HG03378 (cell line): Measurements from ENCODE around the gene RPS6KL1.

ENCODE experiments used
- ATAC-seq: cut with Tn5 transposase; IDR thresholded peaks from one replicate; pipeline ENCODE4 v1.9.1; 2021; ENCODE audit warnings: mild to moderate bottlenecking, moderate library complexity; ENCODE audit not compliant: unreplicated experiment

RPS6KL1 gene, protein sequence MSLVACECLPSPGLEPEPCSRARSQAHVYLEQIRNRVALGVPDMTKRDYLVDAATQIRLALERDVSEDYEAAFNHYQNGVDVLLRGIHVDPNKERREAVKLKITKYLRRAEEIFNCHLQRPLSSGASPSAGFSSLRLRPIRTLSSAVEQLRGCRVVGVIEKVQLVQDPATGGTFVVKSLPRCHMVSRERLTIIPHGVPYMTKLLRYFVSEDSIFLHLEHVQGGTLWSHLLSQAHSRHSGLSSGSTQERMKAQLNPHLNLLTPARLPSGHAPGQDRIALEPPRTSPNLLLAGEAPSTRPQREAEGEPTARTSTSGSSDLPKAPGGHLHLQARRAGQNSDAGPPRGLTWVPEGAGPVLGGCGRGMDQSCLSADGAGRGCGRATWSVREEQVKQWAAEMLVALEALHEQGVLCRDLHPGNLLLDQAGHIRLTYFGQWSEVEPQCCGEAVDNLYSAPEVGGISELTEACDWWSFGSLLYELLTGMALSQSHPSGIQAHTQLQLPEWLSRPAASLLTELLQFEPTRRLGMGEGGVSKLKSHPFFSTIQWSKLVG

DNA sequence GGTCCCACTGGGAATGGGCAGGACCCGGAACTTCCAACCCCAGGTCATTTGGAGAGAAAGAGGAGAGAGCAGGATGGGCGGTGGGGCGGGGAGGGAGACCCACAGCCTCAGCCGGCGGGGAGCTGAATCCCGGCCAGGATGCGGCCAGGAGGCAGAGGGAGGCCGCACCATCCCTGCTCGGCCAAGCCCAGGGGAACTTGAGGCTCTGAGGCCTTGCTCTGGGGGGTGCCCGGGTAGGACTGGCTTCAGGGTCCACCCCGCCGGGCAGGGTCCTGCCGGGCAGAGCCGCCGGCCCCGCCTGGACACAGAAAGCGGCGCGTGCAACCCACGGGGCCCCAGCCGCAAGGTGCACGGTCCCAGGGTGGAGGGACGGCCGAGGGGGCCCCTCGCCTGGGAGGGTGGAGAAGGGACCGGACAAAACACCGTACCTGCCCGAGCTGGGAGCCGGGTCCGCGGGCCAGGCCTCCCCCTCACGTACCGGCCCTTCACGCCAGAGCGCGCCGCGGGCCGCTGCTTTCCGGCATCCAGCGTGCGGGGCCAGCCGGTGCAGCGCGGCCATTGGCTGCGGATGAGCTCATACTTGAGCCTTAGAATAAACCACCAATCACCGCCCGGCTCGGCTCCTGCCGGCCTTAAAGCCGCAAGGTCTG is at the start of gene RPS6KL1:
TSS of gene RPS6KL1 (minus strand) at position 509 of the 650 bp plus-strand sequence. CDS start 1,719 bp downstream, outside the sequence.
- peak; percentile 74 for ATAC-seq

DNA sequence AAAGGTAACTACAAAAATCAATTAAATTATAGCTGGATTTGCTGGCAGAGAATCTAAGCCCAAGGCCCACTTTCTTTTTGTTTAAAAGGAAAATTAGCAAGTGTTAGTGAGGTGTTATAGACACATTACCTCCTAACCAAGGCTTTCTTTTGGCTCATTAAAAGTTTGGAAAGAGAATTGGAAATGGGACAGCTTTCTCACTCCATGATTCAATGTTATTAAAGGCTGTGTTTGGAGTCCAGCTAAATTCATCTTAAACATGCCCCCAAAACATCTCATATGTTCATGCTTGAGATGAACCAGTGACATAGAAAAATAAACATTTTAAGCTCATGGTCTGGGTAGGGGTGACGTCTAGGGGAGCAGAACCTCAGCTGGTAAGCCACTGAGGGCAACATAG is 45.8 kb upstream of the RPS6KL1 start:
- no peak for ATAC-seq

DNA sequence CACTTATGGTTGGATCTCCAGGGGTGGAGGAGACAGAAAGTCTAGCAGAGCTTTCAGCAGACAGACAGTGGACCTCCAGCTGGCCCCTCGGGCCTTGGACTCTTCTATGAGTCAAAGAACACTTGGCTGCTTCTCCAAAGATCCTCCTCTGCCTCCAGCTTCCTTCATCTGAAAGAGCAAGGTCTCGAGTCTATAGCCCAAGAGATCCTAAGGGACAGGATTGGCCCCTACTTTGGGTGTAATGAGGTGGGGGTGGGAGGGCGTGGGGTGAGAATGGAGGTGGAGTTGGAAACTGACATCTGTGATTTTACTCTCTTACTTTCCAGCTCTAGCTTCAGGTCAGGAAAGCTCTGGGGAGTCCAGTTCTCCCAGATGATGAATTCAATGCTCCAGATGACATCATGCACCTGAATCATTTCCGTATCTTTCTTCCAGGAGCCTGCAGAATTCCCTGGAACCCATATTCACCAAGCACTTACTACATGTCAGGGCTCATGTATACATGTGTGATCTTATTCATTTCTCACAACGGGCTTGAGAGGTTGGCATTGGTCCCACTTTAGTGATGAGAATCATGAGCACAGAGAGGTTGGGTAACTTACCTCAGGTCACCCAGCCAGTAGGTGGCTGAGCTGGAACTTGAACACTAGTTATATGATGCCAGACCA is 42.6 kb upstream of the RPS6KL1 start:
- no peak for ATAC-seq

DNA sequence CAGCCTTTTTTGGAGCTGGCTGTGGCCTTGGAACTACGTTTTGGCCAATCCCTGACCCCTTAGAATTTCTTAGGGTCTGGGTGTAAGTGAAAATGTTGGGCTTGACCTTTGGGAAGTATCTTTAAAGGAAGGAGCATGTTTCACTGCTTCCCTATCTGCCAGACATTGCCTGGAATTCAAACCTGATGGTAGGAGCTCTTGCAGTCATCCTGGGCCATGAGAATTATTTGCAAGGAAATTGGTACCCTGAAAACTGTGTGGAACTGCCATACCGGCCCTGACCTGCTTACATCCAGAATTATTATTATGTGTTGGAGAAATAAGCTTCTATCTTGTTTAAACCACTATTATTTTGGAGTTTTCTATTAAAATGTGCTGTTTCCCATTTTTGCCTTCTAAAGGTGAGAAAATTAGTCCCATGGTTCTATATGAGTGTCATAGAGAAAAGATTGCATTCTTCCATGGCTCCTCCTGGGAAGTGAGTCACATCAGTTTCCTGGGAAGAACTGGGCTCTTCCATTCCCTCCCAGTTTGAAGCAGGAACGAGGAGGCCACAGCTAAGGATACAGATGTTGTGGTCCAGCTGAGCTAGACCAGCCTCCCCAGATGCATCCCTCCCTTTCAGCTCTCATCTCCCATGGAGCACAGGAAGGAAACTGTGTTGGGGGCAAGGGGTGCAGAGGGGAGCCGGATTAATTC is 41.9 kb upstream of the RPS6KL1 start:
- ATAC-seq: no peak

DNA sequence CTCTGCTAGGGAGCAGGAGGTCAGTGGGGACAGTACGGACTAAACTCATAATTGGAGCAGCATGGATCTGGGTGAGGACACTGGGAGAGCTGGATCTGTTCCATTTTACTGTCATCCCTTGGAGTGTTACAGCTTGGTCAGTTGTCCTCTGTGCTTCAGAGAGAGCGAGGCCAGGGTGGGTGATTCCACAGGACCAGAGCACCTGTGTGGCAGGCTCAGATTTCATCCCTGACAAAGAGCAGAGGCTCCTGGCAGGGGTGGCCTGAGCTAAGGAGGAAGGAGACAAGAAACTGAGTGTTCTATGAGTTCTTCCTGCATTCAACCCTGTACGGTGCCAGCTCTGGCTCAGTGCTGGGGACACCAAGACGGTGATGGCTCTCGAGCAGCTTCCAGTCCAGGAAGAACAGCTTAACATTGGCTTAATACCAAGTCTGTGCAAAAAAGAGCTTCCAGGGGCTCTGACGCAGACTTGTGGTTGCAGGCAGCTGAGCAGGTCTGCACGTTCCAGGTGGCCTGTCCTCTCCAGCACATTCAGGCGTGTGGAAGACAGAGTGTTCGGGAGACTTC is 40.7 kb upstream of the RPS6KL1 start:
- no peak for ATAC-seq

DNA sequence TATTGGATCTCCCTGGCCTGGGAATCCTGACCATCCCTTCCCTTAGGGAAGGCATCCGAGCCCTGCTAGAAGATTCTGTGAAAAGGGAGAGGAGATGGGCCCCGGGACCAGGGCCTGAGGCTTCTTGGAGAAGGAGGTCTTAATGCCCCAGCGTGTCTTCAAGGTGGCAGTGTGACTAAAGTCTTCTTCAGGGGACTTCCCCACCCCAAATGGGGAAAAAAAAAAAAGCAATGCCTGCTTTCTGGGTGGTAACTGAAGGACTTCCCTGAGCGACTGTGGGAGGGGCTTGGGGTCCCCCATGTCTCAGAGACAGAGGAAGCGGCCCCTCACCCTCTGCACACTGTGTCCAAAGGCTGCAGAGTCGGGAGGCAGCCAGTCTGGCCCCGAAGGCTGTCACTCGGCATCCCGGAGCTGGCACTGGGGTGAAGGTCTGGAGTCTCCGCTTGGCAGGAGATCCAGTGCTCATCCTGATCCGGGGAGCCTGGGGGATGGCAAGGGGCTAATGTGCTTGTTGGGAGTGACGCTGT is 40.2 kb upstream of the RPS6KL1 start:
- no peak for ATAC-seq

DNA sequence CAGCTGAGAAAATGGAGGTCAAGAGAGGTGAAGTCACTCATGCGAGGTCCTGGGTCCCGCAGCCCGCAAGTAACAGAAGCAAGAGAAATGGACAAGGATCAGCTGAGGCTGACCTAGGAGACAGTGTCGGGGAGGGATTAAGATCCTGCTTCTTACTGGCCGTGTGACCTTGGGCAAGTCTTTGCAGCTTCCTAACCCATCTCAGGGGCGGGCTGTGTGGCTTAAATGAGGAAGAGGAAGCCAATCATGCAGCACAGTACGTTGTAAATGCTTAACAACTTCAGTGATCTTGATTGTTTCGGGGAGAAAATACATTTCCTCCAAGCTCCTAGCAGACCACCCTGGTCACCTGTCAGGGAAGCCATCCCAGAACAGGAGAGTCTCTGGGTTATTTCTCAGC is 39.4 kb upstream of the RPS6KL1 start:
- ATAC-seq: no peak

DNA sequence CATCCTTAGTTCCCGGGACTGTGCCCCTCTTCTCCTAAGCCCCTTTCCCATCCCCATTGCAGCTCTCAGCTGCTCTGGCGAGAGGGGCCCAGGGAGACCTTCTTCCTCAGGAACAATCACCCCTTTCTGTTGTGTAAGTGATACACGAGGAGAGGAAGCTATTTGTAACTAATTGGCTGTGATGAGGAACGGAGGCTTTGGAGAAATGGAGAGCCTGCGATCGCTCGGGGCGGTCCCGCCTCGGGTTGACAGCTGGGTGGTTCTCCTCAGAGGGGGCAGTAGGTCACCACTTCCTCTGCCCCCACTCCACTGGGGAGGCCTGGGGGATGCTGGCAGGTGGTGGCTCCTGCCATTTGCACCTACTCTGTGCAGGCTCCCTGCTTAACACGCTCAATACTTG is 39.0 kb upstream of the RPS6KL1 start:
- no peak for ATAC-seq

DNA sequence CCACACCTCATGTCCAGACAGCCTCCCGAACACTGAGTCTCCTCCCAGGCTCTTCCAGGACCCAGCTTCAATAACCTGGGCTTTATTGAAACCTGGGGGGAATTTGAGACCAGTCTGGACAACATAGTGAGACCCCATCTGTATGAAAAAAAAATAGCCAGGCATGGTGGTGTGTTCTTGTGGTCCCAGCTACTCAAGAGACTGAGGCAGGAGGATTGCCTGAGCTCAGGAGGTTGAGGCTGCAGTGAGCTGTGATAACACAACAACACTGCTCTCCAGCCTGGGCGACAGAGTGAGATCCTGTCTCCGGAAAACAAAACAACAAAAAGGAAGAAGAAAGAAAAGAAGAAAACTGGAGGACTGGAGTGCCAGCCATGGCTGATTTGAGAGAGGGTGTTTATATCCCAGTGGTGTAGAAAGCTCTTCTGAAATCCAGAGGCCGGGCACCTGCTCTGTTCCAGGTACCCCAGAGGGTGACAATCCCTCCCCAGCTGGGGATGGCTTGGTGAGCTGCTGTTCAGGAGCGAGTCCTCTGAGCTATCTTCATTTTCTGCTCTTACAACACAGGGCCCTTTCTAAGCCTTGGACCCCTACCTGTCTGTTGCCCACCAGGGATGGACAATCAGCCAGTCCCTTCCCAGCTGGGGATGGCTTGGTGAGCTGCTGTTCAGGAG is 38.3 kb upstream of the RPS6KL1 start:
- no peak for ATAC-seq

DNA sequence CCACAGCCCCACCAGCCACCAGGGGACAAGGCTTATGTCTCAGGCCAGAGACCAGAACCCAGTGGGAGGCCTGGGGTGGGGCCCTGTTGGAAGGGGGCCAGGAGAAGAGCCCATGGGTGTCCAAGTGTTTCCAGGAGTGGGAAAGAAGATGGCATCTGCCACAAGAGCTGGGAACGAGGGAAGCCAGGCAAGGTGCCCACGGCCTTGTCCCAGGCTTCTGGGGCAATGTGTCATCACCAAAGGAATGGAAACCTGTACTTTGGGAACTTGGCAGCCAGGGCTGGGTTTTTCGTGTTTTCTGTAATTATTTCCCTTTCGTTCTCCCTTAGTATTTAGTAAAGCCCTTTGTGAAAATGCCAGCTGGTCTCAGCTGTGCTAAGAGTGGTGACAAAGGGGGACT is 37.7 kb upstream of the RPS6KL1 start:
- ATAC-seq: no peak

DNA sequence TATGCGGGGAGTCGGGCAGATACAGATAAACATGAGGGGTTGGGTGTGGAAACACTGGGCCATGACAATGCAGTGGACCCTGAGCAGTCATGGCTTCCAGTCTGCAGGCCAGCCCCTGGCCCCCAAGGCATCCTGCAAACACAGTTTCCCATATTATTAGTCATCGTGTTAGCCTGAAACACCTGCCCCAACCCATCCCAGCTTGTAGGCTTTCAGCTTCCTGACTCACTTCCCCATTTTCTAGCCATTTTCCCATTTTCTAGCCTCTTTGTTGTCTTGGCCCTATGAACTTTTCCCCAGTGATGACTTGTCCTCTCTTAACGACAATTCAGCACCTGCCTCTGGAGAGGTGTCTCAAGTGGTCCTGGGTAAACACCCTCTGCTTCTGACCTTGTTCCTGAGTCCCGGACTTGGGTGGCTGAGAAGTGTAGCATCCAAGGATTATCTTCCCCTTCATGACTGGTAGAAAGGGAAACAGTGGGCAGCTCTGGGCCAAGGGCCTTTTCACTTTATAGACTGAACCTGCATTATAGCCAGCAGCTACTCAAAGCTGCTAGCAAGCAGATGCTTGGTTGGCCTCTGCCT is 36.6 kb upstream of the RPS6KL1 start:
- no peak for ATAC-seq

DNA sequence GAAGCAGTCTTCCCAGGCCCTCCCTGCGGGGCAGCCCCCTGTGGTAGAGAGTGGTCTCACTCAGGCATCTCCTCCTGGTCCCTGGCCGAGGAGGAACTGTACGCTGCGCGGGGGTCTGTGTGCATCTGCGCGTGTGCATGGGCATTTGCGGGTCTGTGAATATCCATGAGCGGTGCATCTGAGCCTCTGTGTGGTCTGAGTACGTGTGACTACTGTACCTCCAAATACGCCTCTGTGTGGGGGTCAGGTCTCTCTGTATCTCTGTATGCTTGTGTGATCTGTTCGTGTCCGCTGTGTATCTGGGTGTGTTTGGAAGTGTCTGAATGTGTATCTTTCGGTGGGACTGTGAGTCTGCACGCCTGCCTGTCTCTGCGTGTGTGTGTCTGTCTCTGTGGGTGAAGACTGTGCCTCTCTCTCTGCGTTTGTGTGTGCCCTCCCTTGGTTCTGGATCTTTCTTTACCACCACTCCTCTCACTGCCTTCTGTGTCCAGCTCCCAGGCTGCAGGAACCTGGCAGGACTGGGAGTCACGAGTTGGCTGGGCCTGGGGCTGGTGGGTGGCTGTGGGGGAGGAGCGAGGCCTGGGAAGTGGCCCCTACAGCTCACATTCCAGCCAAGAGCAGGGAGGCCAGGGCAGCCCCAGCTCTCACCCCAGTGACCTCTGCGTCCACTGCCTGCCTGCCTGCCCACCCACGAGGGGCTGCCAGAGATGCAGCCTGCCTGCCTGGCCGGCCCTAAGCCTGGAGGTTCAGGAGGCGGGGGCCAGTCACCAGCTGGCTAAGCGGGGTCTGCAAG is 33.4 kb upstream of the RPS6KL1 start:
- no peak for ATAC-seq

DNA sequence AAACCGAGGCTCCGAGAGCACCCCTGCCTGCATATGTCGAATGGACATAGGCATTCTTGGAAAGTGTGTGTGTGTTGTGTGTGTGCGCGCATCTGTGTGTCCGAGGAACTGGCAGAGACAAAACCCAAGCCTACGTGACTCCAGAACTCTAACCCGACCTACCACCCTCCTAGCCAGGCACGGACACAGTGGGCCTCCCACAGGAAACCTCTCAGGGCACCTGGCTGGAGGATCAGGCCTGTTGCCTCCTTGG is 32.9 kb upstream of the RPS6KL1 start:
- no peak for ATAC-seq

DNA sequence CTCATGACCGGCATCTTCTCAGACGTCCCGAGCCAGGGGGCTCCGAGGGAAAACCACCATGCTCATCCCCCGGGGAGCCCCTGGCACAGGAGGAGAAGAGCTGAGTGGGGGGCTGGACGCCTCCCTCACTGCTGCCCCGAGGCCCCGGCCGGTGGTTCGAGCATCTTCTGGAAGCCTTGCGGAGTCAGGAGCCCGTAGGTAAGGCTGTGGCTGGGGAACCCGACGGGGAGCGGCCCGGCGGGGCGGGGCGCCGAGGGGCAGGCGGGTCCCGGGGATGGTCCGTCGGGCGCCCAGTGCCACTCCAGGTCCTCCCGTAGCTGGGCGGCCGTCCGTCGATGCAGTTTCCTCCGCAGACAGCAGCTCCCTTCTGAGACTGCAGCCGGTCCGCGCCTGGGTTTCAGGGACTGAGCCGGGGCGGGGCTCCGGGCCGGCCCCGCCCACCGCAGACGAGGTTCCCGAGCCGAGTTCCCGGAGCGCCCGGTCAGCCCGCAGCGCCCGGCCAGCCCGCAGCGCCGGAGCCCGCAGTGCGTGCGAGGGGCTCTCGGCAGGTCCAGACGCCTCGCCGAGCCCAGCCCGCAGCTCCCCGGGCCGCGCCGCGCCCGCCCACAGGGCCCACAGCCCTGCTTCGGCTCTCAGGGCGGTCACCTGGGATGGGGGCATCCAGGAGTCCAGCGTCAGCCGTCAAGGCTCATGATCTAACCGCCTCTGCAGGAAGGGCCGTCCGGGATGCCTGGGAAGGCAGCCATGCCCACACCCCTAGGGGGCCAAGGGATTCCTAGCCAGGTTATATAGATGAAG is 32.4 kb upstream of the RPS6KL1 start, which contains the start of gene PGF:
TSS of gene PGF (minus strand) at position 369 of the 798 bp plus-strand sequence. CDS start at position 14, 355 bp downstream.
- ATAC-seq: no peak

DNA sequence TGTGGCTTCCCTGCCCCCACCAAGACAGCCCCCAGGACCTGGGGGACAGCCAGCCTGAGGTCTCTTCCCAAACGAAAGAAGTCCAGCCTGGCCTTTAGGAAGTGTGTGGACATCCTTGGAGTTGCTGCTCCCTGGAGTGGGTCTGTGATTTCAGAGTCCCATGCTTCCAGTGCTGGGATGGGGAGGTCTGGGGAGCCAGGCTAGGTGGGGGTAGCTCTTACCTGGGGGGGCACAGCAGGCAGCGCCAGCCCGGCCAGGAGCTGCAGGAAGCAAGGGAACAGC is 31.8 kb upstream of the RPS6KL1 start:
- ATAC-seq: no peak

DNA sequence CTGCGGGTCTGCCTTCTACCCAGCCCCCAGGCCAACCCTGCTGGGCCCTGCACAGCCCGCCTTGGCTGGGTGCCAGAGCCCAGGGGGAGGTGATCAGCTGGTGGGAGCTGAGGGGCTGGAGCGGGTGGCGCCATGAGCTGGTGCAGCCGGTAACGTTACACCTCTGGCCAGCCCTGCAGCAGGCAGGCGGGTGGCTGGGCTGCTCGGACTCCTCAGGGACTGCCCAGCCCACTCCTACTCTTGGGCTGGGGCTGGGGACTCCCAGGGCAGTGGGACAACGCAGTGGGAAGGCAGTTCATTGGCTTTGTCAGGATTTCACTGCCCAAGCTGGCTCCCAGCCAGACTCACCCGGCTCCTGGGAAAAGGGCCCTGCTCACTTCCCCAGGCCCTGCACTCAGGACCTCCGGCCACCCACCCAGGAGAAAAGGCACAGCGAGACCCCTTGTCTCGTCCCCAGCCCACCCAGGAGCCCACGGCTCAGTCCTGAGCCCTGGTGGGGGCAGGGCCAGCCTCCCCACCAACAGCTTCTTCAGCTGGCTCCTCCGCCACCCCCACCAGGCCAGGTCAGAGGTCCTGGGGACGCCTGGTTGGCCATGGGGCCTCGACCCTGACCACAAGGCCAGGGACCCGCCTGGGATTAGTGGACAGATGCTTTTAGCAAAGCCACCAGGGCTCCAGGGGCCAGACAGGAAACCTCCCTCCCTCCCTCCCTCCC is 31.3 kb upstream of the RPS6KL1 start:
- ATAC-seq: no peak

DNA sequence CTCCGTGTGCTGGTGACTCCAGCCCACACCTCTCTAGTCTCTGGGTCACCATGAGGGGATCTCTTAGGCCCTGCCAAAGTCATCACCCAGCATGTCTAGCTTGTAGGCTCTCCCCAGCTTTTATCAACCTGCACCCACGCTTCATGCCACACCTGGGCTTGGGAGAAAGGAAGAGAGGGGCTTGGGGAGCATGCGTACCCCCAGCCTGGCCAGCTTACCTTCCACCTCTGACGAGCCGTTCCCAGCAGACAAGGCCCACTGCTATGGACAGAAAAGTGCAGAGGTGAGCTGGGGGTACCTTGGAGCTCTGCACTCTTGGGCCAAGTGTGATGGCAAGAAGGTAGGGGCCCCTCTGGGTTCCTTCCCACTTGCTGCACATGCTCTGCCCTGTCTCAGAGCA is 30.6 kb upstream of the RPS6KL1 start:
- no peak for ATAC-seq
